GM19468 (cell line): ENCODE measurements around the gene THNSL1.
A peak's percentile ranks its signal among the peaks of the same experiment; 100 is the strongest.
"Not testable (repeated sequence)": the region's sequence is repeated elsewhere in the genome, so short reads cannot be mapped to it uniquely, and the experiment has no call there.

Experiments
- ATAC-seq: cut with Tn5 transposase; IDR thresholded peaks from one replicate; pipeline ENCODE4 v1.9.1; 2021; ENCODE audit warnings: mild to moderate bottlenecking, moderate library complexity, moderate number of reproducible peaks; ENCODE audit not compliant: unreplicated experiment; ENCODE audit errors: extremely low read depth

The THNSL1 gene

DNA sequence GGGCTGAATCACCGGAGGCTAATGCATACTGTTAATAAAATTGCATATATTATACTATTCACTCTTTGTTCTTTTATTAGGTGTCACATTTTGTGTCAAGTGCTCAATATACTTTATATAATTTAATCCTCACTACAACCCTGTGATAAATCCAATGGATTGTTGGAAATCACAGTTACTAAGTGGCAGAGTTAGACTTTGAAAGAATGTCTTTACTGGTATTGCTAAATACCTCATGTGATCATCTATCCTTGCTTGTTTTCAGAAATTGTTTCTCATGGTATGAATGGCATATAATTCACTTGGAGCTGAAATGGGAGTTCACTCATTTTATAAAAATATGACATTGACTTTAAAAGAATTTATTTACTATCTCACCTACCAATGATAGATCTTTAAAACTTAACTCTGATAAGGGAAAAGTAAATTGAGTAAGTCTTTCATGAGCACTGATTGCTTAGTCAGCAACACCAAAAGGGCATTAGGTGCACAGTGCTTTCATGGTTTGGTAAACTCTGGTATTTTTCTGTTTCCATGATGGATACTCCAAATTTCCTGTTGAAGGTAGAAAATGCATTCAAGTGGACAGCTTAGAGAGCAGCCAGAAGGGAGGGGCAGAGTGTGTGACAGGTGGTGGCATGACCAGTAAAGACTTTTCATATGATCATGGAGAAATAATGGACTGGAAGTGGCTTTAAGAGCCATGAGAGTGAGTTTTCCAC lies 23.0 kb upstream of the THNSL1 start:
- ATAC-seq, result no peak

DNA sequence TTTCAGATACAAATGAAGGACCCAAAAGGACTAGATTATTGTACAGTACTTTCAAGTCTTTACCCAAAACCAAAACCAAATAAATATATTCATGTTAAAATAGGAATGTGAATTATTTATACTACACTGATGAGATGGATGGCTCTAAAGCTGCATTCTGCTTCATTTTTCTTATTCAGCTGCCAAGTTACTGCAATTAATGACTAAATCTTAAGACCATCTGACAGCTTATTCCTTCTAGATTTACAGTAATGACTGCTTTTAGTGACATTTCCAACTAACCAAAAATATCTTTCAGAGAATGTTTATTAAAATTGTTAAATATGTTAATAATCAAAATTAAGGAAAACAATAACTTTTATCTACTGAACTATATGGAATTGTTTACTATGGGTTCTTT lies 21.3 kb upstream of the THNSL1 start:
- ATAC-seq, result no peak

DNA sequence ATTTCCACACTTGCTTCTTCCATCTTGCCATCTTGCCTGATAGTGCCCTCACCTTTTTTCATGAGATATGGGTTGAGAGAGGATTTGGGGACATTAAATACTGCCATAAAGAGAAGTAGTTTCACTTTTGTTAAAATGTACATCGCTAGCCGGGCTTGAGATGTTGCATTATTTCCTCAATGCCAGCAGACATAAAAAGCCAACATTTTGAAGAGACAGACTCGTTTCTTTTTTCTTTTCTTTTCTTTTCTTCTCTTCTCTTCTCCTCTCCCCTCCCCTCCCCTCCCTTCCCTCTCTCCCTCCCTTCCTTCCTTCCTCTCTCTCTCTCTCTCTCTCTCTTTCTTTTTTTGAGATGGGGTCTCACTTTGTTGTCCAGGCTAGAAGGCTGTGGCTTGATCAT lies 18.4 kb upstream of the THNSL1 start:
- ATAC-seq, result no peak

DNA sequence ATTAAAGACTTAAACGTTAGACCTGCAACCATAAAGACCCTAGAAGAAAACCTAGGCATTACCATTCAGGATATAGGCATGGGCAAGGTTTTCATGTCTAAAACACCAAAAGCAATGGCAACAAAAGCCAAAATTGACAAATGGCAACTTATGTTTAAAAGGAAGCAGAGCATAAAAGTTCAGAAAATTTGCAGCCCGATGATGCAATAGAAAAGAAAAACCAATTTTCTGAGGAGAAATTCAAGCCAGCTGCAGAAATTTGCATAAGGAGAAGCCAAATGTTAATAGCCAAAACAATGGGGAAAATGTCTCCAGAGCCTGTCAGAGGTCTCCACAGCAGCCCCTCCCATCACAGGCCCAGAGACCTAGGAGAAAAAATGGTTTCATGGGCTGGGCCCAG lies 4.8 kb upstream of the THNSL1 start:
- ATAC-seq, result not testable (repeated sequence)

DNA sequence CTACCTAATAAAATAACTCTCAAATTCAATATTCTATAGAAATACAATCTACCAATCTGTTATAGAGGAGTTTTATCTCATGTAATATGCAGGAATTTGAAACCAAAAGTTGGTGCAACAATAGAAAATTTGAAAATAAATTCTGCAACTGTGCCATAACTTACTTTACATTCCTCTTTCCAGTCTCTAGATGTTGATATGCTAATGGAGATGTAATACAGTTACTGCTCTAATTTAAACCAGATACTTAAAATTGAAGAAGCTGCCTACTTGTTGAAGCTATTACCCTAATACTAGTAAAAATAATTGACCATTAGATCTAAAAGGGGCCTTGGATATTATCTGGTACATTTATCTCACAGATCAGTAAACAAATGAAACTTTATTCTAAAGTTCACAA lies 1.8 kb upstream of the THNSL1 start:
- ATAC-seq, result no peak

DNA sequence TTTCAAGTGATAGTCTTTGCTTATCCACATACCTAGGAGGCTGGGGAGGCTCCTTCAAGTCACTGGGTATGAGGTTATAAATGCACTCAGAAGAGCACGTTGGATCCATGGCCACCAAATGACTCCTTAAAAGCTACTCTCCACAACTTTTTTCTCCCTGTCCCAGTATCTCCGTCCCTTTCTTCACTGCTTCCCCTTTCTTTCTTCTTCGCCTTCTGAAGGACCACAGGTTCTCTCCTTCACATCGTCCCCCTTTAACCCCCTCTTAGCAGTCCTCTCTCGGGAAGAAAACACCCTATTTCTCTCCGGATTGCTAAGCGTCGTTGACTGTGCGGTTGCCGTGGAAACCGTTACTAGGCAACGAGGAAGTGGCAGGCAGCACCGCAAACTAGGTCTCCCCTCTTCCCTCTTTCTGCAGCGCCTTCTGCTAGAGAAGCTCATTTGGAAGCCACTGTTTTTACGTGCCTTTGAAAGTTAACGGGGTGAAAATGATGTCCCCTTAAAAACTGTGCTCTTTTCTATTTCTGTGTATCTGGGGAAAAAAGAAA lies 510 bp upstream of the THNSL1 start, which contains the start of gene ENKUR:
TSS of gene ENKUR (minus strand) at position 331 of the 548 bp plus-strand sequence. CDS start at position 109, 222 bp downstream.
- peak; percentile 31 for ATAC-seq

DNA sequence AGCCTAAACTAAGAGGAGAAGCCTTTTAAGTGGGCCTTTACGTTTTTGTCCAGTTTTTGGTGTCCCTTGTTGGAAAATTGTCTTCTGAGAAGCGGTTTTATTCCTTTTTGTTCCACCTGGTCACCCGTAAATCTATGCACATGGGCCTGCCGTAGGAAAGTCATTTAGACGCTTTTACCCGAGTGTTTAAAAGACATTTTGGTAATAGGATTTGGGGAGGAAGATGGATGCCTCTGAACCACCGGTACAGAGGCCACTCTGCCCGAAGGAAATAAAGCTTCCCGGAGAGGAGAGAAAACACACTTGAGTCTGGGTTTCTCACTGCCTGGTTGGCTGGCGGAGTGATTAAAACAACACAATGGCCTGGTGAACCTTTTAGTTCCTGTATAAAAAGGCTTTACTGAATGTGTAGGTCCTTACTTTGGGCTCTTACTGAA lies 760 bp downstream of the THNSL1 start:
- ATAC-seq, result no peak

DNA sequence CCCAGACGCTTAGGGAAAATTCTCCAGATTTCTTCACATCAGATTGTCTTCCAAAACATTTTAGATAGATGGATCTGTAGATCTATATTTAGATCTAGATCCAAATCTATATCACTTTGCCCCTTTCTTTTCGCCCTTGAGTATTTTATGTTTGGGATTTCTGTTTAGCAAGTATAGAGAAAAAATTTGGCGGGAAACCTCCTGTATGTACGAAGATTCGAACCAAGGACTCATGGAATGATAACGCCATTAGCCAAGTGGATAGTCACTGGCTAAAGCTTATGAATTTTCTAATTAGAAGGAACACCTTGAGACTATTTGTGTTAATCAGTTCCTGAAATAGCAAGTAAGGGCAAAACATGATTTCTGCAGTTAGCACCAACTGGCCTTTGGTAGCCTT lies 1.2 kb downstream of the THNSL1 start:
- no peak for ATAC-seq

DNA sequence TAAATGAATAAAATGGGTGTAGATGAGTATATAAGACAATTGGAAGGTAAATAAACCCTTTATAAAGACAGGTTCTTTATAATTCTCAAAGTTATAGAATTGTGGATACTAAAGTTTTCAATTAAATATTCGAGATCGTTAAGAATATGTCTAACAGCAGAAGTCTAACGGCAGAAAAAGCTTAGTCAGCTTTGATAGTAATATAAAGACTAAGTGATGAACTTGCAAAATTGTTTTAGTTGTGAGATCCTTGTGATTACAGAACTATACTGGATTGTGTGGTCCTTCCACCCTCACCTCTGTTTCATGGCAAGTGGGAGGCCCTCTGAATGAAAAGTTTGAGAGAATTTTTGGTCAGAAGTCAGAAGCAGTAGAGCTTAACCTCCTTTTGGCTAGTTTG lies 2.3 kb downstream of the THNSL1 start:
- ATAC-seq, result no peak

DNA sequence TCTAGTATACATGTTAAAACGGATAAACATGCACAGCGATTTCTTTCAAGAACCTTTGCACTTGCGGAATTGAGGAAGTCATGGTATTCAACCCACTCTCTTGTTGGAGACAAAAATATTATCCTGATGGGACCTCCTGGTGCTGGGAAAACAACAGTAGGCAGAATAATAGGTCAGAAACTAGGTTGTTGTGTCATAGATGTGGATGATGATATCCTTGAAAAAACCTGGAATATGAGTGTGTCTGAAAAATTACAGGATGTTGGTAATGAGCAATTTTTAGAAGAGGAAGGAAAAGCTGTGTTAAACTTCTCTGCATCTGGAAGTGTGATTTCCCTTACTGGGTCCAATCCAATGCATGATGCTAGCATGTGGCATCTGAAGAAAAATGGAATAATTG lies 6.9 kb downstream of the THNSL1 start:
- ATAC-seq, result no peak

DNA sequence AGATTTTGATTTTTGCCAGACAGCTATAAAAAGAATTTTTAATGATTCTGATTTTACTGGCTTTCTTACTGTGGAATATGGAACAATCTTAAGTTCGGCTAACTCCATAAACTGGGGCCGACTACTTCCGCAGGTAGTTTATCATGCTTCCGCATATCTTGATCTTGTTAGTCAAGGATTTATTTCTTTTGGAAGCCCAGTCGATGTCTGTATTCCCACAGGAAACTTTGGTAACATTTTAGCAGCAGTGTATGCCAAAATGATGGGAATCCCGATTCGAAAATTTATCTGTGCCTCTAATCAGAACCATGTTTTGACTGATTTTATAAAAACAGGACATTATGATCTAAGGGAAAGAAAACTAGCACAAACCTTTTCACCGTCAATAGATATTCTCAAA lies 8.1 kb downstream of the THNSL1 start:
- no peak for ATAC-seq

DNA sequence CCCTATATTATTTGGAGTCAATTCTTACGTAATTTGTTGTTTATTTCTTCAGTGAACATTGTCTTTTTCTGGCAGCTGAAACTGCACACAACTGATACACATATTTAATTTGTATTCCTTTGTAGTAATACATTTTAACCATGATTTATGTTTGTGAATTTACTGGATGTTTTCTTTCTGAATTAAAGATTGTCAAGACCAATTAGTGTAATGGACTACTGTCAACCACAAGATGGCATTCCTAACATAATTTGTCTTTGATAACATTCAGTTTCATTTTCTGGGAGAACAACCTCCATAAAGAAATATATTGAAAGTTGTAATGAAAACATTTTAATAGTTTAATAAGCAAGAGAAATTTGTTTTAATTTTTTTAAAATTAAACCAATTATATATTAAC lies 10.1 kb downstream of the THNSL1 start:
- ATAC-seq, result no peak

DNA sequence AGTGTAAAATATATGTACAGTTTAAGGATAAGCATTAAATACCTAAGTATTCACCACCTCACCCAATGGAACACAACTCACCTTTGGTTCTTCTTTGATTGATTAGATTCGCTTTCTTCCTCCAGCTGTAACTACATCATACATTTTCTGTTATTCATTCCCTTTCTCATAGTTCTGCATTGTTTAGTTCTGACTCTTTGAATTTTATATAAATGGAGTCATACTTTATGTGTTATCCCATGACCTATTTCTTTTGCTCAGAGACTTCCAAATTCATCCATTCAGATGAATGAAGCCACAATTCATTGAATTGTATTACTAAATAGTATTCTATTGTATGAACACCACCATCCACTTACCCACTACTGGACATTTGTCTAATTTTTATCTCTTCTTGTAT lies 12.3 kb downstream of the THNSL1 start:
- ATAC-seq, result no peak

DNA sequence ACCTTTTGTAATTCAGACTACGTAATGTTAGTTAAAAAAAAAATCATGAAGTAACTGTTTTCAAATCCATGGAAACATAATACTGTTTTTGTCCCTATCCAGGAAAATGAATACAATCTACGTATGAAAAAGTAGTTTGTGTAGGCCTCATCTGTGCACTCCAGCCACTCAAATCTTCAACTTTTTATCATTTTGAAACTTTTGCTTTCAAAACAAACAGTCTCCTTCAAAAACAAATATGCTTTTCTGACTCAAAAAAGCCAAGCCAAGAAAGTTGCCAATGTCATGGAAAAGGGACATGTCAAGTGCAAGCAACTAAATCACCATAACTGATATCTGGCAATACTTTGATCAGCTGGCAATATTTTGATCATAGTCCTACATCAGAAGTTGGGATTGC lies 13.1 kb downstream of the THNSL1 start:
- no peak for ATAC-seq

DNA sequence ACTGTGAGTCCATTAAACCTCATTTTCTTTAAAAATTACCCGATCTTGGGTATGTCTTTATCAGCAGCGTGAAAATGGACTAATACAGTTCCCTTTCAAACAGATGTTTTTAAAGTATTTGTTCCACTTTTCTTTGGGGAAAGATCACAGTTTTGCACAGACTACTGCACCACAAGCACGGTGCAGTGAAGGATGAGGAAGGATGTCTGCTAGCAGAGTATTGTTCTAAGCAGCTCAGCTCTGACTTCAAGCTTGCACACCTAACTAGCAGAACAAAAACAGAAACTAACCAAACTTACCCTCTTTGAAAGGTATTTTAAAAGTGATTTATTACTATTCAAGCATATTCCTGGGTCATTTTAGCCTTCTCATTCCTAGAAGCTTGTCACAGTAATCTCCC lies 20.0 kb downstream of the THNSL1 start:
- no peak for ATAC-seq

DNA sequence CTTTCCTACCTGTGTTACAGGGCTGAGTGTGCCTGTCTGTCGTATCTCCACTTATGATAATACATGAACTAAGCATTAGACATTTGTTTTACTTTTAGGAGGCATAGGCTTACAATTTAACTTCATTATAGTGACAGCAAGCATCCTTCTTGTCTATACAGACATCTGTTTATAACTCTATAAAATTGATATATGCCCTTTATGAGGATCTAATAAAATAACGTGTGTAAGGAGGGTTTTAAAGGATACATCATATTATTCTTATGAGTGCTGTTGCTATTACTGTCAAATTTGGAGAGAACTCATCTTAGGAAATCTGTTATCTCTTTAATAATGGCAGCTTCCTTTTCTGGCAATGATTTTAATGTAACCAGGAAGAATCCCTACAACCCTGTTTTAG lies 21.9 kb downstream of the THNSL1 start:
- no peak for ATAC-seq

DNA sequence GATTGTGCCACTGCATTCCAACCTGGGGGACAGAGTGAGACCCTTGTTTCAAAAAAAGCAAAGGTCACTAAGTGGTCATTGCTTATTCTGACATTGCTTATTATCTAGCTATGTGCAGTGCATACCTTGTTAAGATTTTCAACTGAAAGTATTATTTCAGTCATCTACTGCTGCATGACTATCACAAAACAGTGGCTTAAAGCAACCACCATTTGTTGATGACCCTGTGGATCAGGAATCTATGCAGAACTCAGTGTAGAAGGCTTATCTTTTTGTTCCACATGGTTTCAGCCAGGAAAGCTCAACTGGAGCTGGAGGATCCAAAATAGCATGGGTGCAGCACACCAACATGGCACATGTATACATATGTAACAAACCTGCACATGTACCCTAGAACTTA lies 23.1 kb downstream of the THNSL1 start:
- ATAC-seq, result no peak

DNA sequence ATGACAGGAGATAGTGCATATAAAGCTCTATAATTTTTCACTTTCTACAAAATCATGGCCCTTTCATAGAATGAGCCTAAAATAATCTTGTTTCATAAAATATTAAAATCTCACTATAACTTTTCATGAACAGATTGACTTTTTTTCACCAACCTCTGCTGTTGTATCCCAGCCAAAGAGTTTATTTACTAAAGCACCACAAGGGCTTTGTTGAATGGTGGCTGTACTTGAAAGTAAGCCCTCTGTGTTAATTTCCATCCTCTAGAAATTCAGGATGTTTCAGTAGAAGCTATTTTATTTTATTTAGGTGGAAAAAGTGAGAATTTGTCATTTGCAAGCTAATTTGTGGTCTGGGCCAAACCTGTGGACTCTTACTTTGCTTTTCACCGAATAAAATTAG lies 30.2 kb downstream of the THNSL1 start:
- ATAC-seq, result no peak

DNA sequence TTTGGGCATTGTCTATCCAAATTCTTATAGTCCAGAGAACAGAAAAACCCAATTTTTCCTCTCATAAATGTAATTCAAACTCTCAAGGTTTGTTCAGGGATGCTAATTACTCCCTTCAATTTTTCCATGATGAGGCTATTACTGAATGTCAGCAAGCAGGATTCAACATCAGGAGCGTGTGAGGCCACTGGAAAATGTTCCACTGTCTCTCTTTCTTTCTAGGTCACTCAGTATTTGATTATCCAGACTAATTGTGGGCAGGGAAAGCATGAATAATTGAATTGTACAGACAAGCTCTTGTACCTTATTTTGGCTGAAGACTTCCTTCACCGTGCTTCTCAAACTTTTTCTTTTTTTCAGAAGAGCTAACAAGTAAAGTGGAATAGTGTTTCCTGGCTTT lies 30.7 kb downstream of the THNSL1 start:
- ATAC-seq, result no peak

DNA sequence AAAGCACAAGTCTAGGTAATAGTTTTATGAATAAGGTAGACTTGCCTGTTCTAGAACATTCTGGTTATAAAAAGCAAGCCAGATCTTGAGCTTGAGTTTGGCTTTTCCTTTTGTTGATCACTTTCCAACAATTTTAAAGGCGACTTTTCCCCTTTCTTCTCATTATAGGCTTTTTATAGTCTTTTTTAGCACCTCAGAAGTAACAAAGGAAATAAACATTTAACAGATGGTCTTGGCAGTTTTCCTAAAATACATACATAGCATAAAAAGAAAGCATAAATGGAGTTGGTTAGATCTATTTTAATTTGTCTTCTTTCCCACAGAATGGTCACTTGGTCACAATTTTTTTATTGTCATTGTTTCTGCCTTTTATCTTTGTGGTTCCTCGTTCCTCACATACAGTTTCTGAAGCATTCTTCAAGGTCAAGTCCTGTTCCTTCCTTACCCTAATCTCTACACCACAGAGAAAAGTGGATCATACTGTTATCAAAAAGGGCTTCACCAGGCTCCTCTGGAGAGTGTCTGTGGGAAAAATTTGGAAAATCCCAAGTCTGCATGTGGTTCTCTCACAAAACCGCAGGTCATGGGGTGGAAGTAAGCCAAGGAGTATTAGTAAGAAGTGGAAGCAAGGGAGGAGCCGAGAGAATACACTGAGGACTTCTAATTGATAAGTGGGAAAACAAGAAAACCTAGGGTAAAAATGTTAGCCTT lies 31.3 kb downstream of the THNSL1 start:
- no peak for ATAC-seq

DNA sequence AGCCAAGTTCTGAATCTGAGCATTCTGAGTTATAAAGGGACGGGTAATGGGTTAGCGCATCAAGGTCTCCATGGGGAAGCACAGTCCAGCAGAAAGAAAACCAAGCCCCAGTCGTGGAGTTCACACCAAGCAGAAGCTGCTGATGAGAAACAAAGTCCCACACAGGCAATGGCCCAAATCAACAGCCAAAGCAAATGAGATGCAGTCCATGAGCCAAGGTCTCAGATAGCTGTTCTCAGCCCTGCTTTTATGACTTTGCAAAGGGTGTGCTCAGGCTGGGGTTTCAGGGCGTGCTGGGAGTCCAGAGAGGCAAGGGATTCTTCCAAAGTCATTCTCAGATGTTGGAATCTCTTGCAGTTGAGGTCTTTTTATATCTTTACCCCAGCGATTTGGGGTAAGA lies 32.0 kb downstream of the THNSL1 start:
- ATAC-seq, result no peak

DNA sequence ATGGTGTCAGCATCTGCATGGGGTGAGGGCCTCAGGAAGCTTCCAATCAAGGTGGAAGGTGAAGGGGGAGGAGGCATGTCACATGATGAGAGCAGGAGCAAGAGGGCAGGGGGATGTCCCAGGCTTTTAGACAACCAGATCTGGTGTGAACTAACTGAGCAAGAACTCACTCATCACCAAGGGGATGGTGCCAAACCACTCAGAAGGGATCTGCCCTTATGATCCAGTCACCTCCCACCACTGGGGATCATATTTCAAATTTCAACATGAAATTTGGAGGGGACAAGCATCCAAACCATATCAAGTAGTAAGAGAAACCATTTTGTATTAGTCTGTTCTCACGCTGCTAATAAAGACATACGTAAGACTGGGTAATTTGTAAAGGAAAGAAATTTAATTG lies 33.6 kb downstream of the THNSL1 start:
- no peak for ATAC-seq
